ENCODE results near the gene USP48. TPM values are rescaled to one million over a fixed set of nuclear protein-coding genes. Genes with fewer than 3 reads are reported as not detected.

Gene USP48
- total and polyA plus RNA-seq, 2 of the 13 experiments (the other 11 are each of a cell fraction or from before 2014, with no cell fraction given) = 30.4 to 30.7 TPM

DNA sequence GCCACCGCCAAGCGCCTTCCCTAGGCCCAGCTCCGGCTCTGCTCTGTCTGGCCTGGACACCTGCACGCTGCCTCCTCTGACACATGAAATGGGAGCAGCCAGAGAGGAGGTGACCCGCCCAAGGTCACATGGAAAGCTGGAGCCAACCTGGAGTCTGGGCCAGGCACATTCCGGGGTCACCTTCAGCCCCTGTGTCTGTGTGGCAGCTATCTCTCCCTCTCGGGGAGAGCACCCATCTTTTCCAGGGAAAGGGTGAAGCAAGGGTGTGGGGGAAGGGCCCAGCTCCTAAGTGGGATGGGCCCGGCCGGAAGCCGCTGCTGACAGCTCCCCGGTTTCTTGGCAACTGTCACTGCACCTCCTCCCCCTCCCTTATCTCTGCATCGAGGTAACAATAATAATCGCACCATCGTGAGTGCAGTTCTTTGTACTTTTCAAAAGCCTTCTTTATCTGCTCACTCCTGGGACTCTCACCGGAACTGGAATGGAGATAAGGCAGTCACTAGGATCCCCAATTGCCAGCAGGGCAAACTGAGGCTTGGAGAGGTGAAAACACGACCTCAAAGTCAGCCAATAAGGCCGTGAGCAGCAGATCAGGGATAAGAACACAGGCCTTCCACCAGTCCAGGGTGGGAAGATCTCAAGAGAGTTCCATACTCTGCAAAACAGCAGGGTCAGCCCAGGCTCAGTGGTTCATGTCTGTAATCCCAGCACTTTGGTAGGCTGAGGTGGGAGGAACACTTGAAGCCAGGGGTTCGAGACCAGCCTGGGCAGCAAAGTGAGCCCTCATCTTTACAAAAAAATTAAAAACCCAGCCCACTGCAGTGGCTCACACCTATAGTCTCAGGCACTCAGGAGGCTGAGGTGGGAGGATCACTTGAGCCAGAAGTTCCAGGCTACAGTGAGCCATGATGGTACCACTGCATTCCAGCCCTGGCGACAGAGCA lies 150.7 kb downstream of the USP48 start (continued):
- TF ChIP-seq, protein P1, sequence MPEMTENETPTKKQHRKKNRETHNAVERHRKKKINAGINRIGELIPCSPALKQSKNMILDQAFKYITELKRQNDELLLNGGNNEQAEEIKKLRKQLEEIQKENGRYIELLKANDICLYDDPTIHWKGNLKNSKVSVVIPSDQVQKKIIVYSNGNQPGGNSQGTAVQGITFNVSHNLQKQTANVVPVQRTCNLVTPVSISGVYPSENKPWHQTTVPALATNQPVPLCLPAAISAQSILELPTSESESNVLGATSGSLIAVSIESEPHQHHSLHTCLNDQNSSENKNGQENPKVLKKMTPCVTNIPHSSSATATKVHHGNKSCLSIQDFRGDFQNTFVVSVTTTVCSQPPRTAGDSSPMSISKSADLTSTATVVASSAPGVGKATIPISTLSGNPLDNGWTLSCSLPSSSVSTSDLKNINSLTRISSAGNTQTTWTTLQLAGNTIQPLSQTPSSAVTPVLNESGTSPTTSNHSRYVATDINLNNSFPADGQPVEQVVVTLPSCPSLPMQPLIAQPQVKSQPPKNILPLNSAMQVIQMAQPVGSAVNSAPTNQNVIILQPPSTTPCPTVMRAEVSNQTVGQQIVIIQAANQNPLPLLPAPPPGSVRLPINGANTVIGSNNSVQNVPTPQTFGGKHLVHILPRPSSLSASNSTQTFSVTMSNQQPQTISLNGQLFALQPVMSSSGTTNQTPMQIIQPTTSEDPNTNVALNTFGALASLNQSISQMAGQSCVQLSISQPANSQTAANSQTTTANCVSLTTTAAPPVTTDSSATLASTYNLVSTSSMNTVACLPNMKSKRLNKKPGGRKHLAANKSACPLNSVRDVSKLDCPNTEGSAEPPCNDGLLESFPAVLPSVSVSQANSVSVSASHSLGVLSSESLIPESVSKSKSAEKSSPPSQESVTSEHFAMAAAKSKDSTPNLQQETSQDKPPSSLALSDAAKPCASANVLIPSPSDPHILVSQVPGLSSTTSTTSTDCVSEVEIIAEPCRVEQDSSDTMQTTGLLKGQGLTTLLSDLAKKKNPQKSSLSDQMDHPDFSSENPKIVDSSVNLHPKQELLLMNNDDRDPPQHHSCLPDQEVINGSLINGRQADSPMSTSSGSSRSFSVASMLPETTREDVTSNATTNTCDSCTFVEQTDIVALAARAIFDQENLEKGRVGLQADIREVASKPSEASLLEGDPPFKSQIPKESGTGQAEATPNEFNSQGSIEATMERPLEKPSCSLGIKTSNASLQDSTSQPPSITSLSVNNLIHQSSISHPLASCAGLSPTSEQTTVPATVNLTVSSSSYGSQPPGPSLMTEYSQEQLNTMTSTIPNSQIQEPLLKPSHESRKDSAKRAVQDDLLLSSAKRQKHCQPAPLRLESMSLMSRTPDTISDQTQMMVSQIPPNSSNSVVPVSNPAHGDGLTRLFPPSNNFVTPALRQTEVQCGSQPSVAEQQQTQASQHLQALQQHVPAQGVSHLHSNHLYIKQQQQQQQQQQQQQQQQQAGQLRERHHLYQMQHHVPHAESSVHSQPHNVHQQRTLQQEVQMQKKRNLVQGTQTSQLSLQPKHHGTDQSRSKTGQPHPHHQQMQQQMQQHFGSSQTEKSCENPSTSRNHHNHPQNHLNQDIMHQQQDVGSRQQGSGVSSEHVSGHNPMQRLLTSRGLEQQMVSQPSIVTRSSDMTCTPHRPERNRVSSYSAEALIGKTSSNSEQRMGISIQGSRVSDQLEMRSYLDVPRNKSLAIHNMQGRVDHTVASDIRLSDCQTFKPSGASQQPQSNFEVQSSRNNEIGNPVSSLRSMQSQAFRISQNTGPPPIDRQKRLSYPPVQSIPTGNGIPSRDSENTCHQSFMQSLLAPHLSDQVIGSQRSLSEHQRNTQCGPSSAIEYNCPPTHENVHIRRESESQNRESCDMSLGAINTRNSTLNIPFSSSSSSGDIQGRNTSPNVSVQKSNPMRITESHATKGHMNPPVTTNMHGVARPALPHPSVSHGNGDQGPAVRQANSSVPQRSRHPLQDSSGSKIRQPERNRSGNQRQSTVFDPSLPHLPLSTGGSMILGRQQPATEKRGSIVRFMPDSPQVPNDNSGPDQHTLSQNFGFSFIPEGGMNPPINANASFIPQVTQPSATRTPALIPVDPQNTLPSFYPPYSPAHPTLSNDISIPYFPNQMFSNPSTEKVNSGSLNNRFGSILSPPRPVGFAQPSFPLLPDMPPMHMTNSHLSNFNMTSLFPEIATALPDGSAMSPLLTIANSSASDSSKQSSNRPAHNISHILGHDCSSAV (CRISPR knock-in tag; IDR thresholded peaks at IDR 0.05; ENCODE audit: borderline replicate concordance) = no peak
- TF ChIP-seq ZBTB38 (CRISPR knock-in tag; IDR thresholded peaks at IDR 0.05) (0 out of 2 replicates have a peak, but pooled peaks have one; percentile 35), SOX5 (CRISPR knock-in tag; IDR thresholded peaks at IDR 0.05; ENCODE audit: borderline replicate concordance) (peak; percentile 72; the same call in 1 of the 2 replicates), SMARCC2 (IDR thresholded peaks at IDR 0.05) (no peak), FLYWCH1 (CRISPR knock-in tag; IDR thresholded peaks at IDR 0.05) (no peak)
- TF ChIP-seq, protein P2, sequence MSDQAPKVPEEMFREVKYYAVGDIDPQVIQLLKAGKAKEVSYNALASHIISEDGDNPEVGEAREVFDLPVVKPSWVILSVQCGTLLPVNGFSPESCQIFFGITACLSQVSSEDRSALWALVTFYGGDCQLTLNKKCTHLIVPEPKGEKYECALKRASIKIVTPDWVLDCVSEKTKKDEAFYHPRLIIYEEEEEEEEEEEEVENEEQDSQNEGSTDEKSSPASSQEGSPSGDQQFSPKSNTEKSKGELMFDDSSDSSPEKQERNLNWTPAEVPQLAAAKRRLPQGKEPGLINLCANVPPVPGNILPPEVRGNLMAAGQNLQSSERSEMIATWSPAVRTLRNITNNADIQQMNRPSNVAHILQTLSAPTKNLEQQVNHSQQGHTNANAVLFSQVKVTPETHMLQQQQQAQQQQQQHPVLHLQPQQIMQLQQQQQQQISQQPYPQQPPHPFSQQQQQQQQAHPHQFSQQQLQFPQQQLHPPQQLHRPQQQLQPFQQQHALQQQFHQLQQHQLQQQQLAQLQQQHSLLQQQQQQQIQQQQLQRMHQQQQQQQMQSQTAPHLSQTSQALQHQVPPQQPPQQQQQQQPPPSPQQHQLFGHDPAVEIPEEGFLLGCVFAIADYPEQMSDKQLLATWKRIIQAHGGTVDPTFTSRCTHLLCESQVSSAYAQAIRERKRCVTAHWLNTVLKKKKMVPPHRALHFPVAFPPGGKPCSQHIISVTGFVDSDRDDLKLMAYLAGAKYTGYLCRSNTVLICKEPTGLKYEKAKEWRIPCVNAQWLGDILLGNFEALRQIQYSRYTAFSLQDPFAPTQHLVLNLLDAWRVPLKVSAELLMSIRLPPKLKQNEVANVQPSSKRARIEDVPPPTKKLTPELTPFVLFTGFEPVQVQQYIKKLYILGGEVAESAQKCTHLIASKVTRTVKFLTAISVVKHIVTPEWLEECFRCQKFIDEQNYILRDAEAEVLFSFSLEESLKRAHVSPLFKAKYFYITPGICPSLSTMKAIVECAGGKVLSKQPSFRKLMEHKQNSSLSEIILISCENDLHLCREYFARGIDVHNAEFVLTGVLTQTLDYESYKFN (CRISPR knock-in tag; conservative IDR thresholded peaks at IDR 0.05) = 0 out of 2 replicates have a peak, but pooled peaks have one; percentile 18
- TF ChIP-seq, protein P3, sequence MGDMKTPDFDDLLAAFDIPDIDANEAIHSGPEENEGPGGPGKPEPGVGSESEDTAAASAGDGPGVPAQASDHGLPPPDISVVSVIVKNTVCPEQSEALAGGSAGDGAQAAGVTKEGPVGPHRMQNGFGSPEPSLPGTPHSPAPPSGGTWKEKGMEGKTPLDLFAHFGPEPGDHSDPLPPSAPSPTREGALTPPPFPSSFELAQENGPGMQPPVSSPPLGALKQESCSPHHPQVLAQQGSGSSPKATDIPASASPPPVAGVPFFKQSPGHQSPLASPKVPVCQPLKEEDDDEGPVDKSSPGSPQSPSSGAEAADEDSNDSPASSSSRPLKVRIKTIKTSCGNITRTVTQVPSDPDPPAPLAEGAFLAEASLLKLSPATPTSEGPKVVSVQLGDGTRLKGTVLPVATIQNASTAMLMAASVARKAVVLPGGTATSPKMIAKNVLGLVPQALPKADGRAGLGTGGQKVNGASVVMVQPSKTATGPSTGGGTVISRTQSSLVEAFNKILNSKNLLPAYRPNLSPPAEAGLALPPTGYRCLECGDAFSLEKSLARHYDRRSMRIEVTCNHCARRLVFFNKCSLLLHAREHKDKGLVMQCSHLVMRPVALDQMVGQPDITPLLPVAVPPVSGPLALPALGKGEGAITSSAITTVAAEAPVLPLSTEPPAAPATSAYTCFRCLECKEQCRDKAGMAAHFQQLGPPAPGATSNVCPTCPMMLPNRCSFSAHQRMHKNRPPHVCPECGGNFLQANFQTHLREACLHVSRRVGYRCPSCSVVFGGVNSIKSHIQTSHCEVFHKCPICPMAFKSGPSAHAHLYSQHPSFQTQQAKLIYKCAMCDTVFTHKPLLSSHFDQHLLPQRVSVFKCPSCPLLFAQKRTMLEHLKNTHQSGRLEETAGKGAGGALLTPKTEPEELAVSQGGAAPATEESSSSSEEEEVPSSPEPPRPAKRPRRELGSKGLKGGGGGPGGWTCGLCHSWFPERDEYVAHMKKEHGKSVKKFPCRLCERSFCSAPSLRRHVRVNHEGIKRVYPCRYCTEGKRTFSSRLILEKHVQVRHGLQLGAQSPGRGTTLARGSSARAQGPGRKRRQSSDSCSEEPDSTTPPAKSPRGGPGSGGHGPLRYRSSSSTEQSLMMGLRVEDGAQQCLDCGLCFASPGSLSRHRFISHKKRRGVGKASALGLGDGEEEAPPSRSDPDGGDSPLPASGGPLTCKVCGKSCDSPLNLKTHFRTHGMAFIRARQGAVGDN (CRISPR knock-in tag; IDR thresholded peaks at IDR 0.05) = peak; percentile 71
